ENCODE data around the gene IL3RA.

IL3RA gene

DNA sequence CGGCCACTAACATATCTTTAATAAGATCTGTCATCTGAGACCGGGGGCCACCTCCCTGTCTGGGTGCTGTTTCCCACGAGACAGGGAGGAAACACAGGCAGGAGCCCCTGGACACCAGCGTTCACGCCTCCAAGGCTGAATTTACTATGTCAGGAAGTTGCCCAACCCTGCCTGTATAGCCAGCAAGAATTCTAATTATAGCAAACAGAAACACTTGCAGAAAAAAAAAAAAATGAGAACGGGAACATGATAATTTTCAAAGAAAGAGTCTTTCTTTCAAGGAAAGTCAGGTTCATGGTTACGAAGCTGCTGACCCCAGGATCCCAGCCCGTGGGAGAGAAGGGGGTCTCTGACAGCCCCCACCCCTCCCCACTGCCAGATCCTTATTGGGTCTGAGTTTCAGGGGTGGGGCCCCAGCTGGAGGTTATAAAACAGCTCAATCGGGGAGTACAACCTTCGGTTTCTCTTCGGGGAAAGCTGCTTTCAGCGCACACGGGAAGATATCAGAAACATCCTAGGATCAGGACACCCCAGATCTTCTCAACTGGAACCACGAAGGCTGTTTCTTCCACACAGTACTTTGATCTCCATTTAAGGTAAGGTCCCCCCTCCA lies at the start of gene IL3RA:
Gene IL3RA (plus strand): TSS at position 455 of the 613 bp plus-strand sequence. CDS start 4,981 bp downstream, outside the sequence.
- peak; percentile 76 for DNase-seq (ENCODE audit: extremely low read depth, insufficient read length)
- no peak for TF ChIP-seq CTCF (IDR thresholded peaks at IDR 0.05; ENCODE audit: insufficient read depth, low read length, poor library complexity, severe bottlenecking)
- no peaks in the 10 kb centered on the region for H3K27me3 ChIP-seq (replicated peaks; ENCODE audit: control insufficient read depth, insufficient read depth, low read length)
- H3K4me3 ChIP-seq (replicated peaks; ENCODE audit: low read depth, low read length), result peak within 1 kb of the TSS; percentile 68
- peaks cover 2% of the 10 kb centered on the region for H3K36me3 ChIP-seq (ENCODE audit: control insufficient read depth, insufficient read depth, low read length)

DNA sequence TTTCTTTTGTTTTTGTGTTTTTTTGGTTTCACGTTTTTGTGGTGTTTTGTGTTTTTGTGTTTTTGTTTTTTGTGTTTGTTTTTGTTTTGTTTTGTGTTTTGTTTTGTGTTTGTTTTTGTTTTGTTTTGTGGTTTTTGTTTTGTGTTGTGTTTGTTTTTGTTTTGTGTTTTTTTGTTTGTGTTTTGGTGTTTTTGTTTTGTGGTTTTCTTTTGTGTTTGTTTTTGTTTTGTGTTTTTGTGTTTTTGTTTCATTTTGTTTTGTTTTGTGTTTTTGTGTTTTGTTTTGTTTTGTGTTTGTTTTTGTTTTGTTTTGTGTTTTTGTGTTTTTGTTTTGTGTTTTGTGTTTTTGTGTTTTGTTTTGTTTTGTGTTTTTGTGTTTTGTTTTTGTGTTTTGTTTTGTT lies 47.0 kb upstream of the IL3RA start:
- no peak overlapping the region for H3K4me3 ChIP-seq (replicated peaks; ENCODE audit: low read depth, low read length)
- TF ChIP-seq CTCF (IDR thresholded peaks at IDR 0.05; ENCODE audit: insufficient read depth, low read length, poor library complexity, severe bottlenecking), result no peak
- H3K36me3 ChIP-seq (ENCODE audit: control insufficient read depth, insufficient read depth, low read length), result no peaks in the 10 kb centered on the region
- H3K27me3 ChIP-seq (replicated peaks; ENCODE audit: control insufficient read depth, insufficient read depth, low read length), result no peaks in the 10 kb centered on the region
- DNase-seq (ENCODE audit: extremely low read depth, insufficient read length), result no peak

DNA sequence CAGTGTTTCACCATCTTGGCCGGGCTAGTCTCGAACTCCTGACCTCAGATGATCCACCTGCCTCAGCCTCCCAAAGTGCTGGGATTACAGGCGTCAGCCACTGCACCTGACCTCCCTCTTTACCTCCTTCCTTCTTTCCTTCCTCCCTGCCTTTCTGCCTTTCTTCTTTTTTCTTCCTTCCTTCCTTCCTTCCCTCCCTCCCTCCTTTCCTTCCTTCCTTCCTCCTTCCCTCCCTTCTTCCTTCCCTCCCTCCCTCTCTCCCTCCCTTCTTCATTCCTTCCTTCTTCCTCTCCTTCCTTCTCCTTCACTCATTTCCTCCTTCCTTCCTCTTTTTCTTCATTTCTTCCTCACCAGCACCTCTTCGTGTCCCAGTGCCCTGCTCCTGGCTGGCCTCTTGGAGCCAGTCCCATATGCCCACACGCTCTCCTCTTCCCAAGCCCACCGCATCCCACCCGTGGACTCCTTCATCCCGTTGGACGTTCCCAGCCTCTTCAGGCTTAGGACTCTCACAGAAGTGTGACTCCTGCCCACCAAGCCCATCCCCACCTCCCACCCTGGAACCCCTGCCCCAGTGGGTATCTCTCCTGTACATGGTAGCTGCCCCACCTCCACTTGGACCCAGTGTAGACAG lies 45.4 kb upstream of the IL3RA start:
- Histone ChIP-seq H3K27me3 (replicated peaks; ENCODE audit: control insufficient read depth, insufficient read depth, low read length) (no peaks in the 10 kb centered on the region), H3K4me3 (replicated peaks; ENCODE audit: low read depth, low read length) (no peak overlapping the region), H3K36me3 (ENCODE audit: control insufficient read depth, insufficient read depth, low read length) (no peaks in the 10 kb centered on the region)
- DNase-seq (ENCODE audit: extremely low read depth, insufficient read length), result no peak
- no peak for TF ChIP-seq CTCF (IDR thresholded peaks at IDR 0.05; ENCODE audit: insufficient read depth, low read length, poor library complexity, severe bottlenecking)

DNA sequence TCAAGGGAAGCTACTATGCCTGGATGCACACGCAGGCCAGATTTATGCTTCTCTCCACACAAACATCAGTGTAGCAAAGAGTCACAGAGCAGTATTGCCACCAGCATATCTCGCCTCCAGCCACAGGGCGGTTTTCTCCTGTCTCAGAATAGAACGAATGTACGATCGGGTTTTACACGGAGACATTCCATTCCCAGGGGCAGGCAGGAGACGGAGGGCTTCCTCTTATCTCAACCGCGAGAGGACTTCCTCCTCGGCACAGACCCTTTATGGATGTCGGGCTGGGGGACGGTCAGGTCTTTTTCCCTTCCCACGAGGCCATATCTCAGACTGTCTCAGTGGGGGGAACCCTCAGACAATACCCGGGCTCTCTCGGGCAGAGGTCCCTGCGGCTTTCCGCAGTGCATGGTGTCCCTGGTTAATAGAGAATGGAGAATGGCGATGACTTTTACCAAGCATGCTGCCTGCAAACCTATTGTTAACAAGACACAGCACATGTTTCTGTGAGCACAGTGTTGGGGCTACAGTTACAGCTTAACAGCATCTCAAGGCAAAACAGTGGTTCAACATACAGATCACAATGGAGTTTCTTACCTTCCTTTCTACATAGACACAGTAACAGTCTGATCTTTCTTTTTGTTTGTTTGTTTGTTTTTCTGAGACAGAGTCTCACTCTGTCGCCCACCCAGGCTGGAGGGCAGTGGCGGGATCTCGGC lies 43.9 kb upstream of the IL3RA start:
- DNase-seq (ENCODE audit: extremely low read depth, insufficient read length), result no peak
- H3K27me3 ChIP-seq (replicated peaks; ENCODE audit: control insufficient read depth, insufficient read depth, low read length), result no peaks in the 10 kb centered on the region
- H3K36me3 ChIP-seq (ENCODE audit: control insufficient read depth, insufficient read depth, low read length), result no peaks in the 10 kb centered on the region
- H3K4me3 ChIP-seq (replicated peaks; ENCODE audit: low read depth, low read length), result no peak overlapping the region
- no peak for TF ChIP-seq CTCF (IDR thresholded peaks at IDR 0.05; ENCODE audit: insufficient read depth, low read length, poor library complexity, severe bottlenecking)

DNA sequence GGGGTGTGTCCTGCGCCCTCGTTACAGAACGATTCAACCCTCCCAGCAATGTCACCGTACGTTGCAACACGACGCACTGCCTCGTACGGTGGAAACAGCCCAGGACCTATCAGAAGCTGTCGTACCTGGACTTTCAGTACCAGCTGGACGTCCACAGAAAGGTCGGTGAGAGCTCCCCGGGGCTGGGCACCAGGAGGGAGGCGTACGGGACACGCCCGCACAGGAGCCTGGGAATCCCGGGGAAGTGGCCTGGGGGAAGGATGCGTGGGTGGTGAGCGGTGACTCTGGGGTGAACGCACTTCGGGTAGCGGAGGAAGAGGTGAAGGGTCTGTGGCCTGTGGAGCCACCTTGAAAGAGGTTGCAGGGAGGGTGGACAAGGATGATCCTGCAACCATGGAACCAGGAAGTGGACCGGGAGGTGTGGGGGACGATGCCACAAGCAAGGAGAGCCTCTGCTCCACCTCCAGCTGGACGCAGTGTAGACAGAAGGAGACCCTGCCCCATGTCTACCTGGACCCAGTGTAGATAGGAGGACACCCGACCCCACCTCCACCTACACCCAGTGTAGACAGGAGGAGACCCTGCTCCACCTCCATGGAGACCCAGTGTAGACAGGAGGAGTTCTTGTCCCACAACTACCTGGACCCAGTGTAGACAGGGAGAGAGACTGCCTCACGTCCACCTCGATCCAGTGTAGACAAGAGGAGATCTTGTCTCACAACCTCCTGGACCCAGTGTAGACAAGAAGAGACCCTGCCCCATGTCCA lies 42.1 kb upstream of the IL3RA start:
- no peak for DNase-seq (ENCODE audit: extremely low read depth, insufficient read length)
- H3K4me3 ChIP-seq (replicated peaks; ENCODE audit: low read depth, low read length), result no peak overlapping the region
- H3K27me3 ChIP-seq (replicated peaks; ENCODE audit: control insufficient read depth, insufficient read depth, low read length), result no peaks in the 10 kb centered on the region
- TF ChIP-seq CTCF (IDR thresholded peaks at IDR 0.05; ENCODE audit: insufficient read depth, low read length, poor library complexity, severe bottlenecking), result no peak
- no peaks in the 10 kb centered on the region for H3K36me3 ChIP-seq (ENCODE audit: control insufficient read depth, insufficient read depth, low read length)
